ENCODE results near the gene DIO3.

Gene DIO3

GRCh38 chr14:101587441-101587911 is 26.2 kb downstream of the DIO3 start:
- Histone ChIP-seq H3K9me3 (ENCODE audit: severe bottlenecking) (no peaks in the 10 kb centered on the region), H3K27me3 (ENCODE audit: insufficient read depth, poor library complexity, severe bottlenecking) (no peaks in the 10 kb centered on the region), H3K4me3 (ENCODE audit: severe bottlenecking) (no peak overlapping the region), H3K36me3 (ENCODE audit: low read depth) (no peaks in the 10 kb centered on the region), H3K4me1 (ENCODE audit: insufficient read depth, poor library complexity, severe bottlenecking) (no peaks in the 10 kb centered on the region), H3K27ac (ENCODE audit: poor library complexity, severe bottlenecking) (no peak overlapping the region)
- no peak for TF ChIP-seq CTCF (IDR thresholded peaks at IDR 0.05; ENCODE audit: poor library complexity, severe bottlenecking)
- DNase-seq (ENCODE audit: low spot score) (peak; percentile 58), ATAC-seq (ENCODE audit: low read depth) (no peak)

GRCh38 chr14:101588286-101588975 is 27.1 kb downstream of the DIO3 start:
- Histone ChIP-seq H3K9me3 (ENCODE audit: severe bottlenecking) (no peaks in the 10 kb centered on the region), H3K36me3 (ENCODE audit: low read depth) (no peaks in the 10 kb centered on the region), H3K4me1 (ENCODE audit: insufficient read depth, poor library complexity, severe bottlenecking) (no peaks in the 10 kb centered on the region), H3K27me3 (ENCODE audit: insufficient read depth, poor library complexity, severe bottlenecking) (no peaks in the 10 kb centered on the region), H3K4me3 (ENCODE audit: severe bottlenecking) (no peak overlapping the region), H3K27ac (ENCODE audit: poor library complexity, severe bottlenecking) (no peak overlapping the region)
- TF ChIP-seq CTCF (IDR thresholded peaks at IDR 0.05; ENCODE audit: poor library complexity, severe bottlenecking), result no peak
- no peak for DNase-seq (ENCODE audit: low spot score)
- ATAC-seq (ENCODE audit: low read depth), result no peak

DNA sequence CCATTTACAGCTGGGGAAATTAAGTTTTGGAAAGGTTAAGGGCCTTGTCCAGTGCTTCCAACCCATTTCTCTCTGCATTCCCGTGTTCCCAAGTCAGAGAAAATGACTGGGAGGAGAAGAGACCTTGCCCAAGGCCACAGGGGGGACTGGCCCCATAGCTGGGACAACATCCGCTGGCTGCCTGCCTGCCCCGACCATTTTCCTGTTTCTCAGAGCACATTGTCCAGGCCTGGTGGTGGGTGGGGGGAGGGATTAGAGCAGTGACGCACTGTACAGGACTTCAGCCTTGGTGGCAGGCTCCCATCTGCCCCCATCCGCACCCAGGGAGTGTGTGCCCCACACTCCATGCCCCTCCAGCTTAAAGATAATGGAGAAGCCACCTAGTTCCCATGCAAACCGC is 27.7 kb downstream of the DIO3 start:
- TF ChIP-seq CTCF (IDR thresholded peaks at IDR 0.05; ENCODE audit: poor library complexity, severe bottlenecking), result no peak
- DNase-seq (ENCODE audit: low spot score) (no peak), ATAC-seq (ENCODE audit: low read depth) (no peak)
- no peaks in the 10 kb centered on the region for H3K36me3 ChIP-seq (ENCODE audit: low read depth)
- no peaks in the 10 kb centered on the region for H3K9me3 ChIP-seq (ENCODE audit: severe bottlenecking)
- no peaks in the 10 kb centered on the region for H3K4me1 ChIP-seq (ENCODE audit: insufficient read depth, poor library complexity, severe bottlenecking)
- no peak overlapping the region for H3K4me3 ChIP-seq (ENCODE audit: severe bottlenecking)
- H3K27ac ChIP-seq (ENCODE audit: poor library complexity, severe bottlenecking), result no peak overlapping the region
- no peaks in the 10 kb centered on the region for H3K27me3 ChIP-seq (ENCODE audit: insufficient read depth, poor library complexity, severe bottlenecking)

GRCh38 chr14:101589486-101590015 is 28.3 kb downstream of the DIO3 start:
- no peak for TF ChIP-seq CTCF (IDR thresholded peaks at IDR 0.05; ENCODE audit: poor library complexity, severe bottlenecking)
- Histone ChIP-seq H3K27me3 (ENCODE audit: insufficient read depth, poor library complexity, severe bottlenecking) (no peaks in the 10 kb centered on the region), H3K36me3 (ENCODE audit: low read depth) (no peaks in the 10 kb centered on the region), H3K9me3 (ENCODE audit: severe bottlenecking) (no peaks in the 10 kb centered on the region), H3K4me3 (ENCODE audit: severe bottlenecking) (no peak overlapping the region), H3K4me1 (ENCODE audit: insufficient read depth, poor library complexity, severe bottlenecking) (no peaks in the 10 kb centered on the region), H3K27ac (ENCODE audit: poor library complexity, severe bottlenecking) (no peak overlapping the region)
- no peak for ATAC-seq (ENCODE audit: low read depth)
- DNase-seq (ENCODE audit: low spot score), result no peak

GRCh38 chr14:101590062-101590461 is 28.8 kb downstream of the DIO3 start:
- no peaks in the 10 kb centered on the region for H3K9me3 ChIP-seq (ENCODE audit: severe bottlenecking)

More at GRCh38 chr14:101590062-101590461, 28.8 kb downstream of the DIO3 start:
- no peaks in the 10 kb centered on the region for H3K4me1 ChIP-seq (ENCODE audit: insufficient read depth, poor library complexity, severe bottlenecking)
- no peak overlapping the region for H3K27ac ChIP-seq (ENCODE audit: poor library complexity, severe bottlenecking)
- H3K4me3 ChIP-seq (ENCODE audit: severe bottlenecking), result no peak overlapping the region
- H3K36me3 ChIP-seq (ENCODE audit: low read depth), result no peaks in the 10 kb centered on the region
- ATAC-seq (ENCODE audit: low read depth) (no peak), DNase-seq (ENCODE audit: low spot score) (peak; percentile 57)
- H3K27me3 ChIP-seq (ENCODE audit: insufficient read depth, poor library complexity, severe bottlenecking), result no peaks in the 10 kb centered on the region
- TF ChIP-seq CTCF (IDR thresholded peaks at IDR 0.05; ENCODE audit: poor library complexity, severe bottlenecking), result no peak
